HepG2 (cell line): ENCODE measurements around the gene NOVA2. TPM values are rescaled to one million over a fixed set of nuclear protein-coding genes. Genes with fewer than 3 reads are reported as not detected.
A peak's percentile ranks its signal among the peaks of the same experiment; 100 is the strongest.

ENCODE experiments used
- CBX2 ChIP-seq, 2 experiments: fragments of 200-600 bp in 1 of 2; sonication (generic); formaldehyde crosslinking in 1 of 2; IDR thresholded peaks; 2 replicates each; pipeline versions ENCODE4 v1.7.0 to v1.8.1; 2018 to 2022; ENCODE audit warnings: low read depth in 2 of 2, low read length in 1 of 2, mild to moderate bottlenecking in 1 of 2, missing genetic modification reagents in 1 of 2
- CENPT ChIP-seq: sonication (generic); formaldehyde crosslinking; IDR thresholded peaks from 2 replicates; pipeline ENCODE4 v1.8.0; 2022; ENCODE audit warnings: low read depth, mild to moderate bottlenecking, moderate library complexity, missing genetic modification reagents
- FOXK1 ChIP-seq: sonication (generic); formaldehyde crosslinking; IDR thresholded peaks from 2 replicates; pipeline ENCODE4 v1.4.0; 2020; ENCODE audit warnings: low read depth, missing genetic modification reagents, borderline replicate concordance
- KDM5B ChIP-seq: sonication (generic); formaldehyde crosslinking; IDR thresholded peaks from 2 replicates; pipeline ENCODE4 v1.4.0; 2020; ENCODE audit warnings: missing genetic modification reagents, mild to moderate bottlenecking, borderline replicate concordance
- KLF16 ChIP-seq, 2 experiments: sonication (generic) in 1 of 2; formaldehyde crosslinking in 1 of 2; IDR thresholded peaks; 2 replicates each; pipeline versions ENCODE4 v1.6.1 to v1.8.0; 2016 to 2023; ENCODE audit warnings: missing genetic modification reagents in 2 of 2, missing compliant biosample characterization in 1 of 2
- MED13 ChIP-seq: sonication (generic); formaldehyde crosslinking; IDR thresholded peaks from 2 replicates; pipeline ENCODE4 v1.5.0; 2020; ENCODE audit warnings: missing genetic modification reagents
- MXD4 ChIP-seq: IDR thresholded peaks from 2 replicates; pipeline ENCODE4 v1.6.1; 2016; ENCODE audit warnings: mild to moderate bottlenecking, missing biosample characterization, missing genetic modification reagents
- NFATC3 ChIP-seq: sonication (generic); formaldehyde crosslinking; IDR thresholded peaks from 2 replicates; pipeline ENCODE4 v1.5.1; 2020; ENCODE audit warnings: mild to moderate bottlenecking, missing genetic modification reagents
- NR2F2 ChIP-seq: IDR thresholded peaks from 2 replicates; pipeline ENCODE4 v1.6.1; 2012; ENCODE audit warnings: low read depth, inconsistent platforms, borderline replicate concordance
- SIN3A ChIP-seq: IDR thresholded peaks from 2 replicates; pipeline ENCODE4 v1.6.1; 2011; ENCODE audit warnings: low read depth, mild to moderate bottlenecking, control low read depth, low read length, borderline replicate concordance
- SRSF1 ChIP-seq: fragments of 200-400 bp; formaldehyde crosslinking; optimal IDR thresholded peaks from 2 replicates; pipeline ENCODE3; 2017; ENCODE audit warnings: mild to moderate bottlenecking, low read depth, low read length, moderate library complexity
- ZNF101 ChIP-seq: sonication (generic); formaldehyde crosslinking; IDR thresholded peaks from 2 replicates; pipeline ENCODE4 v1.4.0; 2020; ENCODE audit warnings: mild to moderate bottlenecking, low read depth, missing genetic modification reagents, borderline replicate concordance
- ZNF317 ChIP-seq: sonication (generic); formaldehyde crosslinking; IDR thresholded peaks from 2 replicates; pipeline ENCODE4 v1.5.0; 2020; ENCODE audit warnings: mild to moderate bottlenecking, missing genetic modification reagents
- ZNF383 ChIP-seq: sonication (generic); formaldehyde crosslinking; IDR thresholded peaks from 2 replicates; pipeline ENCODE4 v1.4.0; 2020; ENCODE audit warnings: missing genetic modification reagents, mild to moderate bottlenecking, borderline replicate concordance
- ZNF484 ChIP-seq: sonication (generic); formaldehyde crosslinking; IDR thresholded peaks from 2 replicates; pipeline ENCODE4 v1.5.1; 2020; ENCODE audit warnings: mild to moderate bottlenecking, low read depth, missing genetic modification reagents, borderline replicate concordance
- ZNF547 ChIP-seq: sonication (generic); formaldehyde crosslinking; IDR thresholded peaks from 2 replicates; pipeline ENCODE4 v1.5.1; 2020; ENCODE audit warnings: mild to moderate bottlenecking, missing genetic modification reagents
- ZNF552 ChIP-seq: sonication (generic); formaldehyde crosslinking; IDR thresholded peaks from 2 replicates; pipeline ENCODE4 v1.9.0; 2022; ENCODE audit warnings: missing genetic modification reagents, mild to moderate bottlenecking, borderline replicate concordance
- ZNF607 ChIP-seq: sonication (generic); formaldehyde crosslinking; IDR thresholded peaks from 2 replicates; pipeline ENCODE4 v1.5.1; 2020; ENCODE audit warnings: missing genetic modification reagents, mild to moderate bottlenecking, borderline replicate concordance
- ZNF782 ChIP-seq: sonication (generic); formaldehyde crosslinking; IDR thresholded peaks from 2 replicates; pipeline ENCODE4 v1.4.0; 2020; ENCODE audit warnings: missing genetic modification reagents, mild to moderate bottlenecking, borderline replicate concordance
- polyA plus RNA-seq, 8 experiments: library from polyadenylated mRNA; depleted of rRNA in 3 of 8; stranded (reverse) in 7 of 8; unstranded in 1 of 8; fragments of >200 nt; fragmentation: Illumina TruSeq in 4 of 8; extraction: Trizol in 4 of 8; gene quantifications; 2 replicates each; pipeline versions ENCODE4 v1.2.1 to v1.2.3, GENCODE V29; 2011 to 2016; ENCODE audit warnings: low read depth in 4 of 8, missing spikeins in 1 of 8, mixed read lengths in 1 of 8; ENCODE audit not compliant: insufficient read depth in 1 of 8
- total RNA-seq, 5 experiments: library from RNA; depleted of rRNA; stranded (reverse); fragments of >200 nt; fragmentation: Illumina TruSeq; extraction: Trizol; gene quantifications; 2 replicates each; pipeline ENCODE4 v1.2.3, GENCODE V29; 2016; ENCODE audit warnings: low read depth in 1 of 5
- TF ChIP-seq, protein P1 (sequence below): sonication (generic); formaldehyde crosslinking; IDR thresholded peaks from 2 replicates; pipeline ENCODE4 v1.4.0; 2020; ENCODE audit warnings: missing genetic modification reagents
- TF ChIP-seq, protein P2 (sequence below): sonication (generic); formaldehyde crosslinking; conservative IDR thresholded peaks from 2 replicates; pipeline ENCODE4 v1.8.0; 2022; ENCODE audit warnings: low read depth, missing genetic modification reagents
- TF ChIP-seq, protein P3 (sequence below): sonication (generic); formaldehyde crosslinking; IDR thresholded peaks from 2 replicates; pipeline ENCODE4 v1.8.1; 2023; ENCODE audit warnings: missing genetic modification reagents, inconsistent platforms, borderline replicate concordance
- TF ChIP-seq, protein P4 (sequence below): sonication (generic); formaldehyde crosslinking; IDR thresholded peaks from 2 replicates; pipeline ENCODE4 v1.8.1; 2023; ENCODE audit warnings: mild to moderate bottlenecking, missing genetic modification reagents

The NOVA2 gene
- total and polyA plus RNA-seq, 2 of the 13 experiments (the other 11 are each of a cell fraction or from before 2014, with no cell fraction given) = not detected

DNA sequence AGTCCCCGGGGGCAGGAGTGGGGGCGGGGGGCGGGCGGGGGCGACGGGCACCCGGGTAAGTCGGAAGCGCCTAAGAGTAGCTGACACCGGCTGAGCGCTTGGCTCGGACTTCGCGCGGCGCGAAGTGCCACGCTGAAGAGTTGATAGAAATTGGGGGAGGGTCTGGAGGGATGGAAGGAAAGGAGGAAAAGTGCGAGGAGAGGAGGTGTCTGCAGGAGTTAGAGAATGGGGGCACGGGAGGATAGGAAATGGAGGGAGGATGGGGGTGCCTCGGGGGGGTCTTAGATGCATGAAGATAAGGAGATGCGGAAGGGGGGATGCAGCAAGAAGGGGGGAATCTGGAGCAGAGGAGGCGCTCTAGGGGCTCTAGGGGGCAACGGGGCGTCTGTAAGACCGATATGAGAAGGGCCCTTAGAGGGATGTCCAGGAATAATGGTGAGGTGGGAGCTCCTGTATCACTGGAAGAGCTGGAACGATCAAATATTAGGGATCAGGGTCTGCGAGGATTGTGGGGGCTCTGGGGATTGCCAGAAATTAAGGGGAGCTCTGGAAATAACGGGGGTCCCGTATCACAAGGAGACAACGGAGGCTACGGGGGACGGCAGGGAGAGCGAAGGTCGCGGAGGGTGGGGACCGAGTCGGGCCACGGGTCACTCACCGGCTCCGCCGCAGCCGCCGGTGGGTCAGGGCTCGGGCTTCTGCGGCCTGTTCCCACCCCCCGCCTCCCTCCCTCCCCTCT, 71.6 kb downstream of the NOVA2 start, which contains the start of gene MYPOP (continued):
- TF ChIP-seq, protein P1, sequence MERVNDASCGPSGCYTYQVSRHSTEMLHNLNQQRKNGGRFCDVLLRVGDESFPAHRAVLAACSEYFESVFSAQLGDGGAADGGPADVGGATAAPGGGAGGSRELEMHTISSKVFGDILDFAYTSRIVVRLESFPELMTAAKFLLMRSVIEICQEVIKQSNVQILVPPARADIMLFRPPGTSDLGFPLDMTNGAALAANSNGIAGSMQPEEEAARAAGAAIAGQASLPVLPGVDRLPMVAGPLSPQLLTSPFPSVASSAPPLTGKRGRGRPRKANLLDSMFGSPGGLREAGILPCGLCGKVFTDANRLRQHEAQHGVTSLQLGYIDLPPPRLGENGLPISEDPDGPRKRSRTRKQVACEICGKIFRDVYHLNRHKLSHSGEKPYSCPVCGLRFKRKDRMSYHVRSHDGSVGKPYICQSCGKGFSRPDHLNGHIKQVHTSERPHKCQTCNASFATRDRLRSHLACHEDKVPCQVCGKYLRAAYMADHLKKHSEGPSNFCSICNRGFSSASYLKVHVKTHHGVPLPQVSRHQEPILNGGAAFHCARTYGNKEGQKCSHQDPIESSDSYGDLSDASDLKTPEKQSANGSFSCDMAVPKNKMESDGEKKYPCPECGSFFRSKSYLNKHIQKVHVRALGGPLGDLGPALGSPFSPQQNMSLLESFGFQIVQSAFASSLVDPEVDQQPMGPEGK (CRISPR knock-in tag) = peak; percentile 64
- TF ChIP-seq CBX2 (IDR thresholded peaks at IDR 0.05; ENCODE audit: low read depth, low read length) (no peak), CBX2 (CRISPR knock-in tag; IDR thresholded peaks at IDR 0.05; ENCODE audit: low read depth) (no peak), CENPT (CRISPR knock-in tag) (no peak), ZNF484 (CRISPR knock-in tag) (no peak), ZNF552 (CRISPR knock-in tag) (no peak), SRSF1 (no peak), ZNF101 (no peak), ZNF782 (CRISPR knock-in tag) (no peak), KDM5B (CRISPR knock-in tag) (no peak; the same call in 1 of the 2 replicates), MXD4 (CRISPR knock-in tag) (no peak), ZNF607 (CRISPR knock-in tag) (no peak), SIN3A (0 out of 2 replicates have a peak, but pooled peaks have one; percentile 17), ZNF547 (no peak), KLF16 (CRISPR knock-in tag; IDR thresholded peaks at IDR 0.05) (no peak), NFATC3 (CRISPR knock-in tag) (no peak), ZNF317 (peak; percentile 29; the same call in 1 of the 2 replicates), NR2F2 (no peak), MED13 (CRISPR knock-in tag) (no peak), ZNF383 (CRISPR knock-in tag) (no peak), FOXK1 (CRISPR knock-in tag) (no peak)
- TF ChIP-seq, protein P2, sequence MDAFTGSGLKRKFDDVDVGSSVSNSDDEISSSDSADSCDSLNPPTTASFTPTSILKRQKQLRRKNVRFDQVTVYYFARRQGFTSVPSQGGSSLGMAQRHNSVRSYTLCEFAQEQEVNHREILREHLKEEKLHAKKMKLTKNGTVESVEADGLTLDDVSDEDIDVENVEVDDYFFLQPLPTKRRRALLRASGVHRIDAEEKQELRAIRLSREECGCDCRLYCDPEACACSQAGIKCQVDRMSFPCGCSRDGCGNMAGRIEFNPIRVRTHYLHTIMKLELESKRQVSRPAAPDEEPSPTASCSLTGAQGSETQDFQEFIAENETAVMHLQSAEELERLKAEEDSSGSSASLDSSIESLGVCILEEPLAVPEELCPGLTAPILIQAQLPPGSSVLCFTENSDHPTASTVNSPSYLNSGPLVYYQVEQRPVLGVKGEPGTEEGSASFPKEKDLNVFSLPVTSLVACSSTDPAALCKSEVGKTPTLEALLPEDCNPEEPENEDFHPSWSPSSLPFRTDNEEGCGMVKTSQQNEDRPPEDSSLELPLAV (CRISPR knock-in tag) = no peak
- TF ChIP-seq, protein P3, sequence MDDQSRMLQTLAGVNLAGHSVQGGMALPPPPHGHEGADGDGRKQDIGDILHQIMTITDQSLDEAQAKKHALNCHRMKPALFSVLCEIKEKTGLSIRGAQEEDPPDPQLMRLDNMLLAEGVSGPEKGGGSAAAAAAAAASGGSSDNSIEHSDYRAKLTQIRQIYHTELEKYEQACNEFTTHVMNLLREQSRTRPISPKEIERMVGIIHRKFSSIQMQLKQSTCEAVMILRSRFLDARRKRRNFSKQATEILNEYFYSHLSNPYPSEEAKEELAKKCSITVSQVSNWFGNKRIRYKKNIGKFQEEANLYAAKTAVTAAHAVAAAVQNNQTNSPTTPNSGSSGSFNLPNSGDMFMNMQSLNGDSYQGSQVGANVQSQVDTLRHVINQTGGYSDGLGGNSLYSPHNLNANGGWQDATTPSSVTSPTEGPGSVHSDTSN (CRISPR knock-in tag) = no peak
- TF ChIP-seq, protein P4, sequence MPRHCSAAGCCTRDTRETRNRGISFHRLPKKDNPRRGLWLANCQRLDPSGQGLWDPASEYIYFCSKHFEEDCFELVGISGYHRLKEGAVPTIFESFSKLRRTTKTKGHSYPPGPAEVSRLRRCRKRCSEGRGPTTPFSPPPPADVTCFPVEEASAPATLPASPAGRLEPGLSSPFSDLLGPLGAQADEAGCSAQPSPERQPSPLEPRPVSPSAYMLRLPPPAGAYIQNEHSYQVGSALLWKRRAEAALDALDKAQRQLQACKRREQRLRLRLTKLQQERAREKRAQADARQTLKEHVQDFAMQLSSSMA (CRISPR knock-in tag) = no peak
